EL (cell line): ENCODE data around the gene CACNG8.

Experiments
- DNase-seq: peaks from one replicate; pipeline ENCODE4 v3.0.0-alpha.2; 2016

Gene CACNG8

DNA sequence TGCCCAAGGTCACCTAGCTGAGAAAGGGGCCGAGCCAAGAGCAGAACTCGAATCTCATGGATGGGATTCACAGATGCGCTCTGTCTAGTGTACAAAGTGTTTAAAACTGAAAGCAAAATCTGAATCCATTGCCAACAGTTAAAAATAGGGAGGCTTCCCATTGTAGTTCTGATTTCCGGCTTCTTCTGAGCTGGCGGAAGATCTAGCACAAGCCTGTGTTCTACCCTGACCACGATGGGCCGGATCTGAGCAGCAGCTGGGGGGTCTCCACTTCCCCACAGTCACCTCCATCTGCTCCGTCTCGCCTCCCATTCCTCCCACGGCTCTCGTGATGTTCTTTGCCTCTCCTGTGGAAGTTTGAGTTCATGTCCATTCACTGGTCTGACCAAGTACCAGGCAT is 2.4 kb downstream of the CACNG8 start:
- DNase-seq = no peak

- DNase-seq = no peak
Observed at GRCh38 chr19:53966931-53967330, 4.2 kb downstream of the CACNG8 start.

GRCh38 chr19:53969366-53969765 is 6.6 kb downstream of the CACNG8 start:
- no peak for DNase-seq

GRCh38 chr19:53971673-53972072 is 8.9 kb downstream of the CACNG8 start:
- DNase-seq = no peak

GRCh38 chr19:53977429-53977990 is 14.8 kb downstream of the CACNG8 start:
- DNase-seq = peak; percentile 87

DNA sequence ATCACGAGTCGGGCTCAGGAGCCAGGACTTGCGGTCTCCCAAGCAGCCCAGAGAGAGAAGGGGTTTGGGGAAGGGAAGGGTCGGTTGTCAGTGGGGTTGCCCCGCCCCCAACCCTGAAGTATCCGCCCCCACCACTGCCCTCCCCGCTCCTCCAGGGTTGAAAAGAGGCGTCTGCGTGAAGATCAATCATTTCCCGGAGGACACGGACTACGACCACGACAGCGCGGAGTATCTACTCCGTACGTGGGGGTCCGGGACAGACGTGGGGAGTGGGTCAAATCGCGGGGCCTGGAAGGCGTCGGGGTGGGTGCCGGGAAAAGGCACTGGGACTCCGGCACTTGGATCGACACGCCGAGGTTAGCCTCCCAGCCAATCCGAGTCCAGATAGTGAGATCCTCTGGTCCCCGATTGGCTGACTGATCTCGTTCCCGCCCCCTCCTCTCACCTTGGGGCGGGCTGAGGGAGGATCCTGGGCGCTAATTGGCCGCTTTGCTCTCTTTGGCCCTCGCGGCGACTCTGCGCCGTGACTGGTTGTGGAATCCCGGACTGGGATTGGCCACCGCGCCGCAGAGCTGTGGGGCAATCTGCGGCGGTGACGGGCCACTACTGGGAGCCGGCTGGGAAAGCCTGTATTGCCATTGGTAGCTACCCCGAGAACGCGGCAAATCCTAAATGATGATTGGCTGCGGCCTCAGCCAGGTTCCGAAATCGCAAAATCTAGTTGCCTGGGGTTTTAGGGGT is 15.4 kb downstream of the CACNG8 start:
- peak; percentile 86 for DNase-seq

DNA sequence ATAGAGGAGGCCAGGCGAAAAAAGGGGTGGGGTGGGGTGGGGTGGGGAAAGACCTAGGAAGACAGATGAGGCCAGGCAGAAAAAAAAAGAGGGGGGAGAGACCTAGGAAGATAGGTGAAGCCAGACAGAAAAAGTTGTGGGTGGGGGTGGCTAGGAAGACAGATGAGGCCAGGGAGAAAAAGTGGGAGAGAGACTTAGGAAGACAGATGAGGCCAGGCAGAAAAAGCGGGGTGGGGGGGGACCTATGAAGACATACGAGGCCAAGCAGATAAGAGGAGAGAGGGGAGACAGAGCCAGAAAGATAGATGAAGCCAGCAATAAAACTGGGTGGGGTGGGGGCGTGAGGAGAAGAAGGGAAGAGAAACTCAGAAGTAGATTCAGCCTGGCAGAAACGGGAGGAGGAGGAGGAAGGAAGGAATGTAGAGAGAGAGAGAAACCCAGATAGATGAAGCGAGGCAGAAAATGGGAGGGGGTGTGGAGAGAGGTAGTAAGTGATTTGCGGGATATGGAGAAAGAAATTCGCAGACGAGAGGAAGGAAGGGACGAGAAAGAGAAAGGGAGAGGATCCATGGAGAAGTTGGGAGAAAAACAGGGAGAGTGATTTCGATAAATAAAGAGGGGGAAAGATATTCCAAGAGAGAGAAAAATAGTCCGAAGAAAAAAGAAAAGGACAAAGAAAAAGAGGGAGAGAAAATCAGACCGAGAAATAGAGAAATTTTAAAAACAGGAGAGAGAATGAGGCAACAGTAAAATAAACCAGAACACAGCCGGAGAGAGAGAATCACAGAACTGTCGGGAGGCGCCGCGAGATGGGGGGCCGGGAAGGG is 16.5 kb downstream of the CACNG8 start:
- no peak for DNase-seq

- peak; percentile 75 for DNase-seq
Observed at GRCh38 chr19:53980539-53981375, 18.0 kb downstream of the CACNG8 start.

DNA sequence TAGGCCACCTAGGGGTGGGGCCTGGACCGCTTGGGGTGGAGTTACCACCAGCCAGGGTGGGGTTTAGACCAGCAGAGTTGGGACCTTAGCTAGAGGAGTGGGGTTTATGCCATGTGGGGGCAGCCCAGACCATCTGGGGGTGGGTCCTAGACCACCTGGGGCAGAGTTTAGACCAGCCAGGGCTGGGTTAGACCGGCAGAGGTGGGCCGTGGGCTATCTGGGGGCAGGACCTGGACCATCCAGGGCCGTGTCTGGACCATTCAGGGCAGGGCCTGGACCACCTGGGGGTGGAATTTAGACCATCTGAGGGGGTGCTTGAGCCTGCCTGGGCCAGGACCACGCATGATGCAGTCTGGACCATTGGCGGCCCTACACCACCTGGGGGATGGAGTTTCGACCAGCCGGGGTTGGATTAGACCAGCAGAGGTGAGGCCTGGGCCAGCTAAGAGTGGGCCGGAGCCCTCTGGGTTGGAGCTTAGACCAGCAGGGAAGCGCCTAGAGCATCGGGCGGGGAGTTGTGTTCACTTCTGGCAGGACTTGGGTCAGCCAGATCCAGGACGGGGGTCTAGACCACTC is 18.7 kb downstream of the CACNG8 start:
- no peak for DNase-seq

DNA sequence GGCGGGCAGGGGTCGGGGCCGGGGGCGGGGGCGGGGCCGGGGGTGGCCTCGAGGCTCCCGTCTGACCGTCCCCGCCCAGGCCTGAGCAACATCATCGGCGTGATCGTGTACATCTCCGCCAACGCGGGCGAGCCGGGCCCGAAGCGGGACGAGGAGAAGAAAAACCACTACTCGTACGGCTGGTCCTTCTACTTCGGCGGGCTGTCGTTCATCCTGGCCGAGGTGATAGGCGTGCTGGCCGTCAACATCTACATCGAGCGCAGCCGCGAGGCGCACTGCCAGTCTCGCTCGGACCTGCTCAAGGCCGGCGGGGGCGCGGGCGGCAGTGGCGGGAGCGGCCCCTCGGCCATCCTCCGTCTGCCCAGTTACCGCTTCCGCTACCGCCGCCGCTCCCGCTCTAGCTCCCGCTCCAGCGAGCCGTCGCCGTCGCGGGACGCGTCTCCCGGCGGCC is 19.3 kb downstream of the CACNG8 start:
- peak; percentile 26 for DNase-seq

GRCh38 chr19:53982611-53983010 is 19.9 kb downstream of the CACNG8 start:
- DNase-seq = peak; percentile 43

DNA sequence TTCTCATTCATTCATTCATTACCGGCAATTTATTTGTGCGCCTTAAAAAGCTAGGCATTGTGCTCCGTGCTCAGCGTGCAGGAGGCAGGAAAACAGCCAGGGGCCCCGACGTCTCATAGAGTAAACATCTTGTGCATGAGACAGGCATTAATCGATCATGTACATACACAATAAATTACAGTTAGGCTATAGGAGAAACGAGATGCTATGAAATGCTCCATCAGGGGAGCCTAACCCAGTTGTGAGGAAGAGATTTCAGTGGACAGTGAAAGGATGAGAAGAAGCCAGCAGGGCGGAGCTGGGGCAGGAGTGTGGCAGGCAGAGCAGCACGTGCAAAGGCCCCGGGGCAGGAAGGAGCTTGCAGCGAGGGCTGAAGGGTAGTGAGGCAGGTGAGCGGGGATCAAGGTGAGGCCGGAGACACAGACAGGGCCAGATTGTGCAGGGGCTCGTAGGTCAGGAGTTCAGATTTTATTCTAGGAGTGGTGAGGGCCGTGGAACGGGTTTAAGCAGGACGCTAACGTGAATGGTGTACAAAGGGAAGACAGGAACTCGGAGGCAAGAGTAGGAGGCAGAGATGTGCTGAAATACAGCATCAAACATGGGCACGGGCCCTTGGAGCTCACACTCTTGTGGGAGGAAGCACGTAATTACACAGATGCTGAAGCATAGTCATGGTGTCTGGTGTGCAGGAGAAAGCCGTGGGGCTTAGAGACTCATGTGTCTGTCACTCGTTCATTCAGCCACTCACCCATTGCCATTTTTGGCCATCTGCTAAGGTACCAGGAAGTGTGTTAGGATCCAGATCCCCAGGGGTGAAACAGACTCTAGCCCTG is 20.9 kb downstream of the CACNG8 start:
- no peak for DNase-seq

- no peak for DNase-seq
Observed at GRCh38 chr19:53985863-53986262, 23.1 kb downstream of the CACNG8 start.

- DNase-seq = no peak
Observed at GRCh38 chr19:53988981-53989380, 26.2 kb downstream of the CACNG8 start.

GRCh38 chr19:53989600-53990533 is 27.1 kb downstream of the CACNG8 start:
- no peak for DNase-seq

DNA sequence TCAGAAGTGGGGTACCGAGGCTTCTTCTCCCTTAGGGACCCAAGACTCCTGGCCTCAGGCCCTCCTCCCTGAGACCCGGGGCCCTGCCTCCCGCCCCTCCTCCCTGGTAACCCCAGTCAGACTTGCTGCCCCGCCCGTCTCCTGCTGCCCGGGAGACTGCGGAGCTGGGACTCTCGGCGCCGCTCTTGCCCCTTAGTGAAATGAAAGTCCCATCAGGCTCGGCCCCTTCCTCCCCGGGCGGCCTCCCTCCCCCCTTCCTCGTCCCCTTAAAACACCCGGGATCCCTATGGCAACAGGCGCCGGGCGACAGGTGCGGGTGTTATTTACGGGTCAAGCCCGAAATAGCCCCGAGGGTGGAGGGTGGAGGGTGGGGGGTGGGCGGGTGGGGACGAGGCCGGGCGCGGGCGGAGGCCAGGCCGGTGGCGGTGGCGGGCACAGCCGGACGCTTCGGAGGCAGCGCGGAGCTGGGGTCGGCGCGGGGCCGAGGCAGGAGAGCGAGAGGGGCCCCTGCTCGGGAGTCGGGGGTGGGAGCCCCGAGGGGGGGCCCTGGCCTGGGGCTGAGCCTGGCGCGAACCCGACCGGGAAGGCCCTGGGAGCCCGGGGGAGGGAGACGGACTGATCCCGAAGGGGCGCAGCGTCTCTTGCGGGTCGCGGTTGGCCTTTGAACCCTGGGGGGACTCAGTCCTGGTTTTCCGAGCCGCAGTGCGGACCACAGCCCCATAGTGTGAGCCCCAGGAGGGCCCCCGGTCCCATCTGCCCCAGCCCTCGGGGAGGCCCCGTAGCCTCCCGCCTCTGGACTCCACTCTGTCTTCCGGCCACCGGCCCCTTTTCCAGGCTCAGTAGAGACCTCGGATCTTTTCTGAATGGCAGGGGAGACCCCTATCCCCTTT is 28.7 kb downstream of the CACNG8 start, which contains the start of gene CACNG6:
Gene CACNG6, plus strand, starts transcription at position 414 of the 890 bp plus-strand sequence. CDS start 1,241 bp downstream, outside the sequence.
- DNase-seq = peak; percentile 31

DNA sequence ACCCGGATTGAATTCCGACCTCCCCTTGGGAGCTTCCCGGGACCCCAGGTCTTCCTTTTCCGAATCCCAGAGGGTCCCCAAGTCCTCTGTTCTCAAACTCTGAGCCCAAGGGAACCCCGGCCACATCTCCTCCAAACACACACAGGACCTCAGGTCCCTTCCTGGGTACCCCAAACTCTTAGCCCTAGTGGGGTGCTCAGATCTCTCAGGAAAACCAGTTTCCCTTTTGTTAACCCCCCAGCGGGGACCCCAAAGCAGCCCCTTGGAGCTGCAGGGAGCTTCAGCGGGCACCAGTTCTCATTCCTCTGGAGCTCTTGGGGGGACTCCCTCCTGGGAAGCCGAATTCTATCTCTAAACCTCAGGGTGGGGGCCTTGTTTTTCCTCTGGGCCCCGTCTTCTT is 29.5 kb downstream of the CACNG8 start:
- no peak for DNase-seq

DNA sequence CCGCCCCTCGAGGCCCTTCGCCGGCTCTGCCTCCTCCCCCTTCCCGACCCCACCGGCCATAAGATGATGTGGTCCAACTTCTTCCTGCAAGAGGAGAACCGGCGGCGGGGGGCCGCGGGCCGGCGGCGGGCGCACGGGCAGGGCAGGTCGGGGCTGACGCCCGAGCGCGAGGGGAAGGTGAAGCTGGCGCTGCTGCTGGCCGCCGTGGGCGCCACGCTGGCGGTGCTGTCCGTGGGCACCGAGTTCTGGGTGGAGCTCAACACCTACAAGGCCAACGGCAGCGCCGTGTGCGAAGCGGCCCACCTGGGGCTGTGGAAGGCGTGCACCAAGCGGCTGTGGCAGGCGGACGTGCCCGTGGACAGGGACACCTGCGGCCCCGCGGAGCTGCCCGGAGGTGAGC is 30.1 kb downstream of the CACNG8 start:
- no peak for DNase-seq

GRCh38 chr19:53993448-53993847 is 30.7 kb downstream of the CACNG8 start:
- no peak for DNase-seq
